Karpas-422 (cell line): ENCODE measurements around the gene UBTD1. TPM values are rescaled to one million over a fixed set of nuclear protein-coding genes. Genes with fewer than 3 reads are reported as not detected.

ENCODE experiments used
- DNase-seq: peaks from one replicate; pipeline ENCODE4 v3.0.0-alpha.2; 2015
- H2AFZ ChIP-seq: fragments of 200-600 bp; sonication (generic); 2 replicates; pipeline ENCODE4 v1.6.1; 2014; ENCODE audit warnings: antibody characterized with exemption, low read length, mixed read lengths
- H3K27ac ChIP-seq: fragments of 200-600 bp; sonication (generic); 2 replicates; pipeline ENCODE4 v1.5.1; 2014; ENCODE audit warnings: mild to moderate bottlenecking, low read length, moderate library complexity
- H3K27me3 ChIP-seq: fragments of 200-600 bp; sonication (generic); 2 replicates; pipeline ENCODE4 v1.6.1; 2014; ENCODE audit warnings: low read length, mixed read lengths
- H3K36me3 ChIP-seq: fragments of 200-600 bp; sonication (generic); 2 replicates; pipeline ENCODE4 v1.6.1; 2014; ENCODE audit warnings: low read length, mixed read lengths; ENCODE audit not compliant: insufficient read depth
- H3K4me1 ChIP-seq: fragments of 200-600 bp; sonication (generic); 2 replicates; pipeline ENCODE4 v1.6.1; 2014; ENCODE audit warnings: mild to moderate bottlenecking, low read length, mixed read lengths
- H3K4me2 ChIP-seq: fragments of 200-600 bp; sonication (generic); 2 replicates; pipeline ENCODE4 v1.6.1; 2014; ENCODE audit warnings: low read length, low read depth, mild to moderate bottlenecking; ENCODE audit not compliant: poor library complexity, severe bottlenecking
- H3K4me3 ChIP-seq: fragments of 200-600 bp; sonication (generic); 2 replicates; pipeline ENCODE4 v1.5.1; 2014; ENCODE audit warnings: mild to moderate bottlenecking, antibody characterized with exemption, low read length, mixed read lengths
- H3K79me2 ChIP-seq: fragments of 200-600 bp; sonication (generic); 2 replicates; pipeline ENCODE4 v1.6.1; 2014; ENCODE audit warnings: mild to moderate bottlenecking, low read length, mixed read lengths
- H3K9ac ChIP-seq: fragments of 200-600 bp; sonication (generic); 2 replicates; pipeline ENCODE4 v1.6.0; 2014; ENCODE audit warnings: low read length
- H3K9me2 ChIP-seq: fragments of 200-600 bp; sonication (generic), shearing (Covaris generic); replicated peaks from 2 replicates; pipeline ENCODE4 v1.6.0; 2014; ENCODE audit warnings: mild to moderate bottlenecking, low read length, moderate library complexity; ENCODE audit not compliant: insufficient read depth
- H3K9me3 ChIP-seq: fragments of 300-700, 200-600 bp; sonication (generic); 2 replicates; pipeline ENCODE4 v1.6.1; 2014; ENCODE audit warnings: low read length, mixed read lengths
- H4K20me1 ChIP-seq: fragments of 200-600 bp; sonication (generic); 2 replicates; pipeline ENCODE4 v1.6.1; 2014; ENCODE audit warnings: mild to moderate bottlenecking, antibody characterized with exemption, low read length, low read depth; ENCODE audit not compliant: insufficient read depth
- total RNA-seq: library from RNA; depleted of rRNA; stranded (reverse); fragments of >200 nt; shearing (Covaris generic); gene quantifications from 2 replicates; pipeline ENCODE4 v1.2.3, GENCODE V29; 2014; ENCODE audit warnings: low replicate concordance

Gene UBTD1
- total RNA-seq, 1 experiment from 2014 or later, result 0.11 TPM

- peaks cover 52% of the 10 kb centered on the region for H3K79me2 ChIP-seq
- H3K9me3 ChIP-seq, result no peaks in the 10 kb centered on the region
- no peak overlapping the region for H3K9ac ChIP-seq
- H3K4me1 ChIP-seq, result no peaks in the 10 kb centered on the region
- no peaks in the 10 kb centered on the region for H3K9me2 ChIP-seq
- no peak overlapping the region for H3K4me3 ChIP-seq
- no peak overlapping the region for H2AFZ ChIP-seq
- no peak overlapping the region for H3K4me2 ChIP-seq
- no peaks in the 10 kb centered on the region for H3K27me3 ChIP-seq
- H4K20me1 ChIP-seq, result no peaks in the 10 kb centered on the region
- no peak overlapping the region for H3K27ac ChIP-seq
- no peaks in the 10 kb centered on the region for H3K36me3 ChIP-seq
- DNase-seq, result no peak
These were observed 13.0 kb upstream of the UBTD1 start for GRCh38 chr10:97485647-97486281.

GRCh38 chr10:97490592-97490991, 8.1 kb upstream of the UBTD1 start:
- Histone ChIP-seq H3K36me3 (no peaks in the 10 kb centered on the region), H3K4me2 (no peak overlapping the region), H3K27me3 (no peaks in the 10 kb centered on the region), H3K79me2 (peaks cover 89% of the 10 kb centered on the region), H3K4me1 (peaks cover 4% of the 10 kb centered on the region; the same call in 1 of the 2 replicates), H3K9me2 (no peaks in the 10 kb centered on the region), H3K4me3 (no peak overlapping the region), H3K9ac (no peak overlapping the region), H2AFZ (no peak overlapping the region), H3K9me3 (no peaks in the 10 kb centered on the region), H3K27ac (no peak overlapping the region), H4K20me1 (no peaks in the 10 kb centered on the region)
- no peak for DNase-seq

GRCh38 chr10:97494151-97494550, 4.6 kb upstream of the UBTD1 start:
- H3K36me3 ChIP-seq, result no peaks in the 10 kb centered on the region
- H3K9me3 ChIP-seq, result no peaks in the 10 kb centered on the region
- no peak overlapping the region for H2AFZ ChIP-seq
- H3K9ac ChIP-seq, result no peak overlapping the region
- H3K27me3 ChIP-seq, result no peaks in the 10 kb centered on the region
- no peak overlapping the region for H3K4me2 ChIP-seq
- peaks cover 16% of the 10 kb centered on the region for H3K4me1 ChIP-seq
- no peak overlapping the region for H3K27ac ChIP-seq
- H4K20me1 ChIP-seq, result no peaks in the 10 kb centered on the region
- no peaks in the 10 kb centered on the region for H3K9me2 ChIP-seq
- no peak overlapping the region for H3K4me3 ChIP-seq
- DNase-seq, result no peak
- peaks cover 85% of the 10 kb centered on the region for H3K79me2 ChIP-seq

- Histone ChIP-seq H3K9me3 (no peaks in the 10 kb centered on the region), H3K79me2 (peaks cover 76% of the 10 kb centered on the region), H3K27me3 (no peaks in the 10 kb centered on the region), H3K36me3 (no peaks in the 10 kb centered on the region), H3K4me3 (no peak overlapping the region), H3K4me2 (no peak overlapping the region), H3K27ac (no peak overlapping the region), H3K9ac (no peak overlapping the region), H4K20me1 (no peaks in the 10 kb centered on the region), H3K9me2 (no peaks in the 10 kb centered on the region), H3K4me1 (peaks cover 23% of the 10 kb centered on the region), H2AFZ (no peak overlapping the region)
- no peak for DNase-seq
These were observed 3.7 kb upstream of the UBTD1 start for GRCh38 chr10:97494863-97495506.

GRCh38 chr10:97497572-97498075, 1.1 kb upstream of the UBTD1 start:
- Histone ChIP-seq H4K20me1 (no peaks in the 10 kb centered on the region), H3K4me2 (peak overlapping the region; percentile 93), H3K9me3 (no peaks in the 10 kb centered on the region), H3K9ac (peak overlapping the region; percentile 87), H3K36me3 (no peaks in the 10 kb centered on the region), H3K9me2 (no peaks in the 10 kb centered on the region), H3K4me3 (peak overlapping the region; percentile 93), H3K4me1 (peaks cover 25% of the 10 kb centered on the region), H3K27ac (peak overlapping the region; percentile 71), H3K27me3 (no peaks in the 10 kb centered on the region), H3K79me2 (peaks cover 55% of the 10 kb centered on the region), H2AFZ (no peak overlapping the region; the same call in 1 of the 2 replicates)
- DNase-seq, result peak; percentile 87

- H3K79me2 ChIP-seq, result peaks cover 49% of the 10 kb centered on the region
These were observed 466 bp upstream of the UBTD1 start, which contains the start of gene MMS19 for GRCh38 chr10:97498076-97498840. Gene MMS19 (minus strand): TSS chr10:97498422. CDS start chr10:97498384, 38 bp downstream.

GRCh38 chr10:97499561-97500296, 1.0 kb downstream of the UBTD1 start:
- H3K79me2 ChIP-seq, result peaks cover 34% of the 10 kb centered on the region
- H3K4me1 ChIP-seq, result peaks cover 25% of the 10 kb centered on the region
- H3K4me2 ChIP-seq, result peak overlapping the region; percentile 82
- H3K27ac ChIP-seq, result no peak overlapping the region
- peak overlapping the region; percentile 87 for H3K9ac ChIP-seq
- H3K36me3 ChIP-seq, result no peaks in the 10 kb centered on the region
- DNase-seq, result no peak
- H2AFZ ChIP-seq, result no peak overlapping the region; the same call in 1 of the 2 replicates
- H3K27me3 ChIP-seq, result no peaks in the 10 kb centered on the region
- no peaks in the 10 kb centered on the region for H3K9me3 ChIP-seq
- H4K20me1 ChIP-seq, result no peaks in the 10 kb centered on the region
- H3K4me3 ChIP-seq, result peak overlapping the region; percentile 93
- no peaks in the 10 kb centered on the region for H3K9me2 ChIP-seq

More at GRCh38 chr10:97498076-97498840, 466 bp upstream of the UBTD1 start, which contains the start of gene MMS19:
- Histone ChIP-seq H3K4me3 (peak within 1 kb of the TSS; percentile 93), H3K9me2 (no peaks in the 10 kb centered on the region), H3K9me3 (no peaks in the 10 kb centered on the region), H3K27ac (peak within 1 kb of the TSS; percentile 71), H3K27me3 (no peaks in the 10 kb centered on the region), H4K20me1 (no peaks in the 10 kb centered on the region), H3K4me2 (peak within 1 kb of the TSS; percentile 93), H2AFZ (peak within 1 kb of the TSS; percentile 87), H3K4me1 (peaks cover 25% of the 10 kb centered on the region), H3K36me3 (no peaks in the 10 kb centered on the region), H3K9ac (peak within 1 kb of the TSS; percentile 87)
- peak; percentile 96 for DNase-seq
